Dermis microvascular lymphatic vessel endothelial cell (primary cell): ENCODE data around the gene POLR2F. TPM values are rescaled to one million over a fixed set of nuclear protein-coding genes. Genes with fewer than 3 reads are reported as not detected.
"Not testable (repeated sequence)": the region's sequence is repeated elsewhere in the genome, so short reads cannot be mapped to it uniquely, and the experiment has no call there.

Experiments
- DNase-seq, 2 donors: peaks; one replicate each; pipeline versions ENCODE4 v3.0.0 to v3.0.0-alpha.2; 2010; ENCODE audit warnings: low read depth in 2 of 2
- total RNA-seq: library from RNA; depleted of rRNA; stranded (reverse); fragments of >200 nt; gene quantifications from 2 replicates; pipeline ENCODE4 v1.2.1, GENCODE V29; 2014

POLR2F gene
- total RNA-seq, 1 donor from 2014 or later = 38.8 TPM

DNA sequence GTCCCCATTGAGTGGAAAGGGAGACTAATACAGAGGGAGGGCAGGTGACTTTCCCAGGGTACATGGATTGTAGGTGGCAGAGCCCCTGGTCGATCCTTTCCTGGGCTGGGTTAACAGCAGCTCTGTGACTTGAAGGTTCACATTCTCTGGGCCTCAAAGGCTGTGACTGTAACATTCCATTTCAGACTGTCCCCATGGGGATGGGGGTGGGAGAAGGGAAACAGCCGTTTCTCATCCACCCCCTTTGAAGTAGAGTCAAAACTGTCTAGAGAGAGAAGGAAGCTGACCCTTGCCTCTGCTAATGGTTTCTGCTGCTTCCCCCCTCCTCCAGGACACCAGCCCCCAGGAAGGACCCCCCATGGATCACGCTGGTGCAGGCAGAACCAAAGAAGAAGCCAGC is 28.2 kb upstream of the POLR2F start:
- DNase-seq = no peak

DNA sequence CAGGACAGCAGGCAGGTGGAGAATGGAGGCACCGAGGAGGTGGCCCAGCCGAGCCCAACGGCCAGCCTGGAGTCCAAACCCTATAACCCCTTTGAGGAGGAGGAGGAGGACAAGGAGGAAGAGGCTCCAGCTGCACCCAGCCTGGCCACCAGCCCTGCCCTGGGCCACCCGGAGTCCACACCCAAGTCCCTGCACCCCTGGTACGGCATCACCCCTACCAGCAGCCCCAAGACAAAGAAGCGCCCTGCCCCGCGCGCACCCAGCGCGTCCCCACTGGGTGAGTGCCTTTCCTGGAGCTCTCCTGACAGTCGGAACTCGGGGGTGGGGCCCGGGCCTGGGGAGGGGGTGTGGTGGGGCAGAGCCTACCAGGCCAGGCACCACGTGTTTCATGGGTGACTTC is 27.7 kb upstream of the POLR2F start:
- DNase-seq = no peak

DNA sequence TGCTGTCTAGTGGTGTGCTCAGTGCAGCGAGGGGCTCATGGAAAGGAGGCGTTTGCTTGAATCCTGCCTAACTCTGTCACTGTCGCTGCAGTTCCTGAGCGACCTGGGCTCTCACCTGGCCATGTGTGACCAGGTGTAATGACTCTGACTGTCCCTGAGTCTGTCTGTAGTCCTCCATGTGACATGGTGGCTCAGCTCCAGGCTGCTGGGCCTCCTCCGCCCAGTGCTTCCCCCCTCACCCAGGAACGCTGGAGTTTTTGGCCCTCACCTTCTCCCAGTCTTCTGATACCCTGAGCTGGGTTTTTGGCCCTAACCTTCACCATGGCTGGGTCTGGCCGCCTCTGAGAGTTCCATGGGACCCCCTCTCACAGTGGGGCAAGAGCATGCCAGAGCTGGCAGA is 27.1 kb upstream of the POLR2F start:
- no peak for DNase-seq

DNA sequence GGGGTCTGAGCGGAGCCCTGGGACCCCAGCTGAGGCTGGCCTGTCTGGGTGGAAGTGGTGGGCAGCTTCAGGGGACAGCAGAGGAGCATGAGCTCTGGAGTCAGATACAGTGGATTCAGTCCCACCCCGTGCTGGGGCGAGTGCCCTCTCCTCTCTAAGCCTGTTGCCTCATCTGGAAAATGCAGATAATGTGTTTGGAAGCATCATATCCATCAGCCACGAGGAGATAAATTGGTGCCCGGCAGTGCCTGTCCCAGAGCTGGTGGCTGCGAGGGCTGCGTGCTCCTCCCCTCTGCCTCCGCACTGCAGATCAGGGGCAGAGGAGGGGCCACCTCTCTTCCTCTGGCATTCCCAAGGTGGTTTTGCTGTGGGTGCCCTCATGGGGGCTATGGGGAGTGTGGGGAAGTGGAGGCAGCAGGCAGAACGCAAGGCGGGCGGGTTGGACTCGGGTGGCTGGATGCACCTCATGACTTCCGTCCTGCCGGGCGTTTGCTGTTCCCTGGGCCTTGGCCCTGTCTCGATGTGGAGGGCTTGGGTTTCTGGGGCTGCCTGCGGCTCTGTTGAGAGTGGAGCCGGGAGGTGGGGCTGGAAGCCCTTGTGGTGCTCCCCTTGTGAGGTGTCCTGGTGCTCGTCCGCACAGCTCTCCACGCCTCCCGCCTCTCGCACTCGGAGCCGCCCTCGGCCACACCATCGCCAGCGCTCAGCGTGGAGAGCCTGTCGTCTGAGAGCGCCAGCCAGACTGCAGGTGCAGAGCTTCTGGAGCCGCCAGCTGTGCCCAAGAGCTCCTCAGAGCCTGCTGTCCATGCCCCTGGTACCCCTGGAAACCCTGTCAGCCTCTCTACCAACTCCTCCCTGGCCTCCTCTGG is 26.5 kb upstream of the POLR2F start:
- DNase-seq = no peak

DNA sequence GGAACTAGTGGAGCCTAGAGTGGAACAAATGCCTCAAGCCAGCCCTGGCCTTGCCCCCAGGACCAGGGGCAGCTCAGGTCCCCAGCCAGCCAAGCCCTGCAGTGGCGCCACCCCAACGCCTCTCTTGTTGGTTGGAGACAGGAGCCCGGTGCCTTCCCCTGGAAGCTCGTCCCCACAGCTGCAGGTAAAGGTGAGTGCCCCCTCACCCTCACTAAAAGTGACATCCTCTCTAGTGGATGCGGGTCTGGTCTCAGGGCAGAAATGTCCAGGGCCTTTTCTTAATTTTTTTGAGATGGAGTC is 25.9 kb upstream of the POLR2F start:
- DNase-seq = no peak

DNA sequence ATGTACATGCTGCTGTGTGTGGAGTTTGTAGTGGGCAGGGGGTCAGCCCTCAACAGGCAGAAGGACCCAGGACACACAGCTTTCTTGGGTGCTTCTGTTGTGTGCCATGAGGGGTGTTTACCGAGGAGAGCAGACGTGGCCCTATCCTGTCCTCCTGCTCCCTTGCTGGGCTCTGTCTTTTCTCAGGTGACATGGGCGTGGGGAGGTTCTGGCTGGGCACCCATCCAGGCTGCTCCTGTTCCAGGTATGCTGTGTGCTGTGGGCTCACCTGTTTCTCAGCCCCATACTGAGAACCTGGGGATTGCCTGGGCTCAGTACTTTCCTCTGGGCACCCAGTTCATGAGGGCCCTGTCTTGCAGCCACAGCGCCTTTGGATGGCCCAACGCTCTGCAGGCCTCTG is 24.1 kb upstream of the POLR2F start:
- DNase-seq = no peak

DNA sequence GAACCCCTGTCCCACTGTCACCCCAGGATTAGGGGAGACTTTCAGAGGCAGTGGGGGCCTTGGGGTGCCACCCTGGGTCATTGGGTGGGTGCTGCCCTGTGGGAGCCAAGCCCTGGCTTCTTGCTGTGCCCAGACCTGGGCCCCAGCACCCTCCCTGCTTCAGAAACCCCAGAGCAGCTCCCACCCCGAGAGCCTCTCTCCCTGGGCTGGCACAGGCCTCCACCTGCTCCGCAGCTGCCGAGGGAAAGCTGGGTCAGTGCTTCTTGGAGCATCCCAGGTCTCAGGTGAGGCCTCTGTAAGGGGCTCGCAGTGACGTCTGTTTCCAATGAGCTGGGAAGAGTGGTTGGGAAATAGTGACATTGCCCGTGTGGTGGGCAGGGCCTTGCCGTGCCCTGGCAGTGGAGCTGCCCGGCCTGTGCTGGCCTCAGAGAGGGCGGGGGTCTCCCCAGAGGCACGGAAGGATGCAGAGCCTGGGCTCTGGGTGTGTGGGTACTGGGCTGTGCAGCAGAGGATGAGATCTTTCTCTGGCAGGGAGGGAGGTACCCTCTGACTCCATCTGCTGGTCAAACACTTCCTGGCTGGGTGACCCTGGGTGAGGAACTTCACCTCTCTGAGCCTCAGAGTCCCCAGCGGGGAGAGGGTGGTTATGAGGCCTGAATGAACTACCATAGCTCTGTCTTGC is 23.1 kb upstream of the POLR2F start:
- DNase-seq = peak in 1 of 2 donors; percentile 48

DNA sequence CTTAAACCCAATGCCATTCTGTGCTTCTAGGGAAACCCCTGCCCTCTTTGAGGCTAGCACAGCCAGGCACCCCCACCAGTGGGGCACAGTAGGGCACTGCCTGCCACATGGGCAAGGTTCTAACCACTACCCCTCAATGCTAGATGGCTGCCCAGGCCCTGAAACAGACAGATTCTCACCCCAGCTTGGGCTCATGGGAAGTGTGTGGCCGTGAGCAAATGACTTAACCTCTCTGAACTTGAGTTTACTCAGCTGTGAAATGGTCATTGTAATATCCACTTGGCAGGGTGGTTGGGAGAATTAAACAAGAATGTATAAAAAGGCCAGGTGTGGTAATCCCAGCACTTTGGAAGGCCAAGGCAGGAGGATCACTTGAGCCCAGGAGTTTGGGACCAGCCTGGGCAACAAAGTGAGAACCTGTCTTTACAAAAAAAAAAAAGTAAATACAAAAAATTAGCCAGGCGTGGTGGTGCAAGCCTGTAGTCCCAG is 22.5 kb upstream of the POLR2F start:
- peak in 1 of 2 donors; percentile 52 for DNase-seq

DNA sequence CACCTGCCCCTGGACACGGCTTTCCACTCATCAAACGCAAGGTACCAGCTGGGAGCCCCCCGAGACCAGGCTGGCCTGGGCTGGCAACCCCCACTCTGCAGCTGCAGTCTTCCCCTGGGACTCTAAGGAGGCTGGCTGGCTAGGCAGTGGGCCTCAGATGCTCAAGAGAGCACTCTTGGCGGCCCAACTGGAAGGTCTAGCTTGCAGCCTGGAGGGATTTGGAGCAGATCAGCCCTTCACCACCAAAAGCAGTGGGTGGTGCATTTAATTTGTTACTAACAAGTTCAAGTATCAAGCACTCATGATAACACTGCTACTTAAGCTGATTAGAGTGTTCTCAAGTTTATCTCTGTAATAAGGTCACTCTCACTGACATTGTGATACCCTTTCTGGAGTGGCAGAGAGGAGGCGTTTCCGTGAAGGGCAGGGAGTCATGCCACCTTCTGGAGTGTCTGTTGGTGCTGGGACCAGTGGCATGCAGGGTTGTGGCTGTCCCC is 21.6 kb upstream of the POLR2F start:
- DNase-seq = no peak

DNA sequence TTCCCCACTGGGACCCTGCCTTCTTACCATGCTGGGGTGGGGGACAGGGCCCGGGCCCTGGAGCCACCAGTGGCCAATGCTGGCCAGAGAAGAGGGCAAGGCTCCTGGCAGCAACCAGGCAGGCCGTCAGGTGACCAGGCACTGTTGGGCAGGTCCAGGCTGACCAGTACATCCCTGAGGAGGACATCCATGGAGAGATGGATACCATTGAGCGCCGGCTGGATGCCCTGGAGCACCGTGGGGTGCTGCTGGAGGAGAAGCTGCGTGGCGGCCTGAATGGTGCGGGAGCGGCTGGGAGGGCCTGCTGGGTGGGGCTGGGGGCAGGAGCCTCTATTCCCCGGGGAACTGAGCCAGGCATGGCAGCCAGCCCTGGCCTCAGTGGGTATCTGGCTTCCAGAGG is 21.1 kb upstream of the POLR2F start:
- no peak for DNase-seq

DNA sequence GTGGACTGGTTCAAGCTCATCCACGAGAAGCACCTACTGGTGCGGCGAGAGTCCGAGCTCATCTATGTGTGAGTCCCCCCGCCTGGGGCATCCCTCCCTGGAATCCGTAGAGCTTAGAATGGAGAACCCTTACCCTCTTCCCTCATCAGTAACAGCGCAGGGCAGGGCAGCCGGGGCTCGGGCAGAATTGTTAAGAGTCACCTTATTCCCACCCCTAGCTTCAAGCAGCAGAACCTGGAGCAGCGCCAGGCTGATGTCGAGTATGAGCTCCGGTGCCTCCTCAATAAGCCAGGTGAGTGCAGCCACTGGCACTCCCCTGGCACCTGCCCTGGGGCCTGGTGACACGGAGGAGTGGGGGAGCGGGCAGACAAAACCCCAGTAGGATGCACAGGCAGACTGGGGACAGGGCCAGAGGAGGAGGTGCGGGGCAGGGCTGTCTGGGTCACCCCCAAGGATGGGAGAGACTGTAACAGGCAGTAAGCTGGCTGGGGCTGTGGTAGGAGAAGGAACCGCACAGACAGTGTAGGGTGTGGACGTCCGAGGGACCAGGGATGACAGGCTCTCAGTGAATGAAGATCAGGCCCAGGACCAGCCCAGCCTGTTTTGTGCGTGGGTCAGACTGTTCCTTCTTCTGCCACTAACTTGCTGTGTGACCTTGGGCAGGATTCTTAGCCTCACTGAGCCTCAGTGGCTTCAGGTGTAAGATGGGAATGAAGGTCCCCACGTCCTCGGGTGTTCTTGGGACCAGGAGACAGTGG is 20.5 kb upstream of the POLR2F start:
- DNase-seq = no peak

DNA sequence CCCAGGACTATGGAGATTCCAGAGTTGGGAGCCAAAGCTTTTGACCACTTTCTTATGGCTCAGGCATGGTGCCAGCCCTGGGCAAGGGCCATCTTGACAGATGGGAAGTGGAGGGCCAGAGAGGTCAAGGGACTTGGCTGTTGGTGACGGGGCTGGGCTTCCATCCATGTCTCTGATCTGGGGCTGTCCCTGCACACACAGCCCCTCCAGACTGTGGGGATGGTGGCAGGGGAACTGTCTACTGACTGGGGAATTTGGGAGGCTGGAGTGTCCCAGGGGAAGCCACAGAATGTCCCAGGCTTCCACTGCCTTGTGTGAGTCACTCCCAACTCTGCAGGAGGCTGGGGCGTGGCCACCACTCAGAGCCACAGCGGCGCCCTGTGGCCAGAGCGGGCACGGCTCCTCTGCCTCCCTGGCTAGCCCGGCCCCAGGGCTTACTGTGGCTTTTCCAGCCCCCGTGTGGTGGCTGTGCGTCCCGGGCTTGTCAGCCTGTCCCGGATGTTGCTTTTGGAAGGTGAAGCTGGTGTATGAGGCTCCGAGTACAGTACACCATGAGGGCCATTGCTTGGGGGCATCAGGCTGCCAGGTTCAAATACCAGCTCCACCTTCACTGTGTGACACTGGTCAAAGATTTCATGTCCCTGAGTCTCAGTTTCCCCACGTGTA is 19.7 kb upstream of the POLR2F start:
- DNase-seq = peak; percentile 81 to 94

DNA sequence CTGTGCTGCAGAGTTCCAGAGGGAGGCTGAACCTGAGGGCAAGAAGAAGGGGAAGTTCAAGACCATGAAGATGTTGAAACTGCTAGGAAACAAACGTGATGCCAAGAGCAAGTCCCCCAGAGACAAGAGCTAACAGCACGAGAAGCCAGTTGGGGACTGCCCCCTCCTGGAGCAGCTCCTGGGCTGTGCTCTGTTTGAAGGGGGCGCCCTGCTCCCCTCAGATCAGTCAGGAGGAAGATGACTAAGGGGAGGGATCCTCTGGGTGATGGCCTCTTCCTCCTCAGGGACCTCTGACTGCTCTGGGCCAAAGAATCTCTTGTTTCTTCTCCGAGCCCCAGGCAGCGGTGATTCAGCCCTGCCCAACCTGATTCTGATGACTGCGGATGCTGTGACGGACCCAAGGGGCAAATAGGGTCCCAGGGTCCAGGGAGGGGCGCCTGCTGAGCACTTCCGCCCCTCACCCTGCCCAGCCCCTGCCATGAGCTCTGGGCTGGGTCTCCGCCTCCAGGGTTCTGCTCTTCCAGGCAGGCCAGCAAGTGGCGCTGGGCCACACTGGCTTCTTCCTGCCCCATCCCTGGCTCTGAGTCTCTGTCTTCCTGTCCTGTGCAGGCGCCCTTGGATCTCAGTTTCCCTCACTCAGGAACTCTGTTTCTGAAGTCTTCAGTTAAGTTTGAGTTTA is 12.7 kb upstream of the POLR2F start:
- peak in 1 of 2 donors; percentile 35 for DNase-seq

DNA sequence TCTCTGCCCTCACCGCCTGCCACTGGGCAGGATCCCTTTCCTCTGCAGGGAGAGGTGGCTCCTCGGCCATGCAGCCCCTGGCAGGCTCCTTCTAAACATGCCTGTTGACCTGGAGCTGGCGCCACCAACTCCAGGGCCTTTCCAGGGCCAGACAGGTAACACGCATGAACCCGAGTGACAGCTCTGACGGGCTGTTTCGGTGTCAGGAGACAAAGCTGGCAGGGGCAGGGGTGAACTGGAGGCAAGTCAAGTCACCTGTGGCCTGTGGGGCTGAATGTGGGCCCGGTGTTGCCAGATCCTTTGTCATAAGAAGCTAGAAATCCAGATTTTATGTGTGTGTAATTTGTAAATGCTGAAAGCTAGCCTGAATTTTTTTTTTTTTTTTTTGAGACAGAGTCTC is 11.4 kb upstream of the POLR2F start:
- DNase-seq = no peak

DNA sequence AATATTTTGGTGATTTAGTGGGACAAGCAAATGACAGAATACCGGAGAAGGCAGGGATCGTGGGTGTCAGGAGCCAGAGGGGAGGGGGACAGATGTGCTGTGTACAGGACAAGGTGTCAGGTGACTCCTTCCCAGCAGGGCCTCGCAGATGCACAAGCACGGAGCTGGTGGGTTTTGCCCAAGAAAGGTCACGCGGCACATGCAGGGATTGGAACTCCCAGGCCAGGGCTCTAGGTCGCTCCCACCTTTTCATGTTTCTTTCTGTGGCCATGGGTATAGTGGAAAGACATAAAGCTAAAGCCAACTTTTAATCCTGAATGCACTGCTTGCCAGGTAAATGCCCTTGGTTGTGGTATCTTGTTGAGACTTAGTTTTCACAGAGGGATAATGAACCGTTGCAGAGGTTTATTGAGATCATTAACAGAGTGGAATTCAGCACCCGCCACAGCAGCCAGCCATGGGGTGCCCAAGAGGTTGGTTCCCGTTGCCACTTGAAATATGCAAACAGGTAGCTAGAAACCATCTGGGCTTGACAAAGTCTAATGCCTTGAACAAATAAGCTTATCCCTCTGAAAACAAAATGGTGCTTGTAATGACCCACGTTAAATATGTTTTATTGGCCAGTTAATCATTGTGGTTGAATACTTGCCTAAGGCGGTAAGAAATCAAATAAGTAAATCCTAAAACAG is 10.2 kb upstream of the POLR2F start:
- no peak for DNase-seq

DNA sequence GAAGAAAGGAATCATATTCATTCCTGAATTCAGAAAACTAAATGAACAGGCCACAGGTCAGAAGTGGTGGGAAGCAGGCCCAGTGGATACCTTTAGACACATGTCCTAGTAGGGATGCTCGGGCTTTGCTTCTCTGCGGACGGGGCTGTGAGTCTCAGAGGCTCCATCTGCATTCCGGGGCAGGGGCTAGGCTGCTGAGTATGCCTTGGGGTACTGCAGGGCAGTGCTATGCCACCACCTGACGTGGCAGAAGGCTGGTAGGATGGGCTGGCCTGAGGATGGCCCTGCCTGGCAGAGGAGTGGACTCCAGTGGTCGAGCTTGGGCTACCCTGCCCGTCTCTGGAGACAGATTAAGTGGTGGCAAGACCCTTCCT is 9.7 kb upstream of the POLR2F start:
- no peak for DNase-seq

DNA sequence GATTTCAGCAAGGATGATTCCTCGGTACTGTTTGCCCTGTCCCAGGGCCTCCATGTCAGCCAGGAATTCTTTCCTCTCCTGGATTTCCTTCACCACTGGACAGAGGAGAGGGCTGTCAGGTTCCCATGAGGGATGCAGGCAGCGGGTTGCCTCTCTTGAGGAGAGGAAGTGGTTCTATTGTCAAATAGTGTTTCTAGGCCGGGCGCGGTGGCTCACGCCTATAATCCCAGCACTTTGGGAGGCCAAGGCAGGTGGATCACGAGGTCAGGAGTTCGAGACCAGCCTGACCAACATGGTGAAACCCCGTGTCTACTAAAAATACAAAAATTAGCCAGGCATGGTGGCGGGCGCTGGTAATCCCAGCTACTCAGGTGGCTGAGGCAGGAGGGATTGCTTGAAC is 9.1 kb upstream of the POLR2F start:
- not testable (repeated sequence) for DNase-seq

DNA sequence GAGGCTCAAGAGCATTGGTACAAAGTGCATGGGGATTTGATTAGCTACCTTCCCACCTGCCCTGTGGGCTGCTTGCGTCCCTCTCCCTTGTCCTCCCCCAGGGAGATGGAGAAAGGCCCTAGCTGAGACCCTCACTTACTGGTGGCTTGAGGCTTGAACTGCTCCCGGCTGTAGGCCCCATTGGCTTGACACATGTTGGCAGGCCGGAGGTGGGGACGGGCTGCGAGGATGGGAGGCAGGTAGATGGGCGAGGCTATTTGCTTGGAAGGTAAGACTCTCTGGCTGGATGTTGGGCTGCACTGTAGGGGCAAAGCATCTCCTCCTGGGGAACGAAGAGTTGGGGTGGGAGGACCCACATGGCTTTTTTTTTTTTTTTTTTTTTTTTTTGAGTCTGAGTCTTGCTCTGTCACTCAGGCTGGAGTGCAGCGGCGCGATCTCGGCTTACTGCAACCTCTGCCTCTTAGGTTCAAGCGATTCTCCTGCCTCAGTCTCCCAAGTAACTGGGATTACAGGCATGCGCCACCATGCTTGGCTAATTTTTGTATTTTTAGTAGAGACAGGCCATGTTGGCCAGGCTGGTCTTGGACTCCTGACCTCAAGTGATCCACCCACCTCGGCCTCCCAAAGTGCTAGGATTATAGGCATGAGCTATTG is 6.2 kb upstream of the POLR2F start:
- DNase-seq = not testable (repeated sequence)

DNA sequence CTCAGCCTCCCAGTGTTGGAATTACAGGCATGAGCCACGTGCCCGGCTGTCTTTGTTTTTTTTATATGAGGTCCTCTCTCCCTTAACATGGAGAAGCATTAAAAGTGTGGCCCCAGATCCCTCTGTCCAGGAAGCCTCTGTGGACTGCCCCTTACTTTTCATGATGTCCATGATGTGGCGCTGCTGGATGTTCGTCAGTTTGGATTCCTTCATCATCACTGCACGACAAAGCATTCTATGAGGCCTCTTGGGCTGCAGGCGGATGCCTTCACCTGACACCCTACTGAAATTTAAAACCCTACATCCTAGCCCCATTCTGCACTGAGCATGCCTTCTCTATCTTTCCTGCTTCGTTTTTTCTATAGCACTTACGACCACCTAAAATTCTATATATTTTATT is 2.2 kb upstream of the POLR2F start:
- no peak for DNase-seq

DNA sequence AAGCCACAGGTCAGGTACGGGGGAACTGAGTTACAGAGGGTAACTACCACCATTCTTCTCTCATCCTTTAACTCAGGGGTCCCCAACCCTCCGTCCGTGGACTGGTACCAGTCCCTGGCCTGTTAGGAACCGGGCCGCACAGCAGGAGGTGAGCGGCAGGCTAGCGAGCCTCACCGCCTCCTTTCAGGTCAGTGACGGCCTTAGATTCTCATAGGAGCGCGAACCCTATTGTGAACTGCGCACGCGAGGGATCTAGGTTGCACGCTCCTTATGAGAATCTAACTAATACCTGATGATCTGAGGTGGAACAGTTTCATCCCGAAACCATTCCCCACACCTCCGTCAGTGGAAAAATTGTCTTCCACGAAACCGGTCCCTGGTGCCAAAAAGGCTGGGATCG is 870 bp upstream of the POLR2F start:
- DNase-seq = not testable (repeated sequence)
